ENCODE data around the gene EPS8L3. TPM values are rescaled to one million over a fixed set of nuclear protein-coding genes. Genes with fewer than 3 reads are reported as not detected.

EPS8L3 gene
- total and polyA plus RNA-seq, 8 donors = 0.21 to 0.99 (median 0.52) TPM; not detected in 2

DNA sequence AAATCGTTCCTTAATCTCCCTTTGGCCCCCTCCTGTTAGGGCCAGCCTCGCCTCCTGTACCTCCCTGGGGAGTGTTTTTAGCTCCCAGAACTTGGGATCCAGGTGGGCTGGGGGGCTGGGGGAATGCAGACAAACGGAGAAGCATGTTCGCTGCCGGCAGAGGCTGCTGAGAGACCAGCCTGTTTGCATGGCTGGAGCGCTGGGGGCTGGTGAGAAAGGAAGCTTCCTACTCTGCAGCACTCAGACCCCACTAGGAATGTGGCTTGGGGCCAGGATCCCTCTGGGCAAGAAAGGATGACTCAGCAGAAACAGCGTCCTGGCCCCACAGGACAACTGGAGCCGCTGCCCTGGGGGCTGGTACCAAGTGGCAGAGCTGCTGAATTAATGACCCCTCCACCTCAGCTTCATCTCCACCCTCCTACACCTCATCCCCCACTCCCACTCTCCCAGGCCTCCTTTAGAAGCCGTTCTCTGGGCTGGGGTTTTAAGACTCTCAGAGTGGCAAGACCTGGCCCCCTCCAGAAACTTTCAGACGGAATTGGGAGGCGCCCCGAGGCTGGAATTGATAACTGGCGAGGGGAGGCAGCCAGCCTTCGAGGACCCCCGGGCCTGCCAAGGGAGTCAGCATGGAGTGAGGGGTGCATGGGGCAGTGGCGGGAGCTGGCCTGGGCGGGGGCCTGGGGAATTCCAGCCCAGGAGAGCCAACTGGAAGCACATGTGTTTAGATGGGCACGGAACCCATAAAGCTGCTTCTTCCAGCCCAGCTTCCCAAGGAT, 28.5 kb upstream of the EPS8L3 start:
- no peaks in the 10 kb centered on the region for H3K27me3 ChIP-seq
- DNase-seq (peak in 3 of 4 donors; percentile 81 to 94 (median 87)), ATAC-seq (peak; percentile 66)
- intact Hi-C loops (cut with DNase I) = loop anchor here in 1 of 2 donors (5.0 to 10.0 kb wide), 2 partner anchors 123 to 190 kb away; partner anchors contain the start of genes AHCYL1 and CSF1
- no peaks in the 10 kb centered on the region for H3K9me3 ChIP-seq
- H3K36me3 ChIP-seq = no peaks in the 10 kb centered on the region
- no peak overlapping the region for H3K4me3 ChIP-seq
- TF ChIP-seq, protein P1, sequence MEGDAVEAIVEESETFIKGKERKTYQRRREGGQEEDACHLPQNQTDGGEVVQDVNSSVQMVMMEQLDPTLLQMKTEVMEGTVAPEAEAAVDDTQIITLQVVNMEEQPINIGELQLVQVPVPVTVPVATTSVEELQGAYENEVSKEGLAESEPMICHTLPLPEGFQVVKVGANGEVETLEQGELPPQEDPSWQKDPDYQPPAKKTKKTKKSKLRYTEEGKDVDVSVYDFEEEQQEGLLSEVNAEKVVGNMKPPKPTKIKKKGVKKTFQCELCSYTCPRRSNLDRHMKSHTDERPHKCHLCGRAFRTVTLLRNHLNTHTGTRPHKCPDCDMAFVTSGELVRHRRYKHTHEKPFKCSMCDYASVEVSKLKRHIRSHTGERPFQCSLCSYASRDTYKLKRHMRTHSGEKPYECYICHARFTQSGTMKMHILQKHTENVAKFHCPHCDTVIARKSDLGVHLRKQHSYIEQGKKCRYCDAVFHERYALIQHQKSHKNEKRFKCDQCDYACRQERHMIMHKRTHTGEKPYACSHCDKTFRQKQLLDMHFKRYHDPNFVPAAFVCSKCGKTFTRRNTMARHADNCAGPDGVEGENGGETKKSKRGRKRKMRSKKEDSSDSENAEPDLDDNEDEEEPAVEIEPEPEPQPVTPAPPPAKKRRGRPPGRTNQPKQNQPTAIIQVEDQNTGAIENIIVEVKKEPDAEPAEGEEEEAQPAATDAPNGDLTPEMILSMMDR (IDR thresholded peaks at IDR 0.05) = no peak
- H3K27ac ChIP-seq = peak overlapping the region in 1 of 2 donors; percentile 81
- peaks cover 28 to 73% of the 10 kb centered on the region in 2 donors for H3K4me1 ChIP-seq

DNA sequence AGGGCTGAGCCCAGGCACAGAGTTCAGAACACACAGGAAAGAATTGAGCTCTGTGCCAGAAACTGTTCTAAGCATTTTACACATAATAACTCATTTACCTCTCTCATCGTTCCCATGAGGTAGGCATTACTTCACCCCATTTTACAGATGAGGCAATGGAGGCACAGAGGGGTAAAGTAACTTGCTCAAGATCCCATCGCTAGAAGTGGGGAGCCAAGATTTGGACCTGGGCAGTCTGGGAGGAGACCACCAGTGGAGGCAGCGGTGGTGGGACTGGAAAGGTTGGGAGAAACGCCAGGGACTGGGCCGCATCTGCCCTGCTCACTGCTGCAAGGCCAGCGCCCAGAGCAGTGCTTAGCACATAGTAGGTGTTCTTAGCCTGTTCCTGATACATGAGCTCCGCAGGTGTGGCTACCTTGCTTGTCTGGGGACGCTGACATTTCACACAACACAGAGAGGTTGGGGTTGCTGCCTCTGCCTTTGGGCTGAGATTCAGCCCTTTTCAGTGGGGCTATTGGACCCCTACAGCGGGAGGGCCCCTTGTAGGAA, 27.8 kb upstream of the EPS8L3 start:
- Histone ChIP-seq H3K27ac (peak overlapping the region in 1 of 2 donors; percentile 81), H3K4me1 (peaks cover 28 to 73% of the 10 kb centered on the region in 2 donors), H3K27me3 (no peaks in the 10 kb centered on the region), H3K4me3 (no peak overlapping the region), H3K9me3 (no peaks in the 10 kb centered on the region), H3K36me3 (no peaks in the 10 kb centered on the region)
- TF ChIP-seq, protein P1 (IDR thresholded peaks at IDR 0.05) = no peak
- no peak for DNase-seq
- no peak for ATAC-seq
- intact Hi-C loops (cut with DNase I) = loop anchor here in 1 of 2 donors (5.0 to 10.0 kb wide), 2 partner anchors 123 to 191 kb away; partner anchors contain the start of genes AHCYL1 and CSF1

DNA sequence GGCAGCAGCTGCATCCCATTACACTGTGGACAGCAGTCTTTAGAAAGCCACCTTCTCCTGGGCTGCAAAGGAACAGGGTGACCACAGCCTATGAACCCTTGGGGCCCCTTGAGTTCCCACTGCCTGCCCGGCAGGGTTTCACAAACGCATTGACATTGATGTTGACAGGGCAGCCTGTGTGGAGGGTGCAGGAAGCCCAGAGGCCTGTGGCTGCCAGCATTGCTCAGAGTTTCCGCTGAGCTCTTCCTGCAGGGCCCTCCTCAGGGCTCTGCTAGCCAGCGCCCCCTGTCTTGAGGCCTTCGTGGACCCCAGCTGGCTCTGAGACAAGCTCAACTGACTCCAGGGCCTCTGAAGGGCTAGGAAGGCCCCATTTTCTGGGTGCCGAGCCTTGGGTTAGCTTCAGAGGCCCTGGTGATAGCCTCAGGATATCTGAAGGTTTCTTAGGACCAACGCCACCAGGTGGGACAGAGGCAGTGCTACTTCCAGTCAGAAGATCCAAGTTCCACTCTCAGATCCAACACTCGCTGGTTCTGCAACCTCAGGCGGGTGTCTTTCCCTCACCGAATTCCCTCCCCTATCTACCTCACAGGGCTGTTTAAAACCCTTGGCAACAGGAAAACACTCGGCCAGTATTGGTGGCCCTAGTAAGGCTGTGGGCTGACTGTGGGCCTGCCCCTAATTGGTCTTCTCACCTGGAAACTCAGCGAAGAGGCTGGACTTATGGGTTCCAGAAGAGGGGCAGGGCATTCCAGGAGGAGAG, 27.2 kb upstream of the EPS8L3 start:
- no peaks in the 10 kb centered on the region for H3K36me3 ChIP-seq
- H3K9me3 ChIP-seq = no peaks in the 10 kb centered on the region
- intact Hi-C loops (cut with DNase I) = loop anchor here in 1 of 2 donors (5.0 to 10.0 kb wide), 2 partner anchors 124 to 191 kb away; partner anchors contain the start of genes AHCYL1 and CSF1
- TF ChIP-seq, protein P1 (IDR thresholded peaks at IDR 0.05) = peak; percentile 23 to 45
- peak overlapping the region; percentile 30 to 81 for H3K27ac ChIP-seq
- peak in 3 of 4 donors; percentile 54 to 88 (median 77) for DNase-seq
- no peaks in the 10 kb centered on the region for H3K27me3 ChIP-seq
- peak; percentile 46 for ATAC-seq
- peaks cover 28 to 79% of the 10 kb centered on the region in 2 donors for H3K4me1 ChIP-seq
- H3K4me3 ChIP-seq = no peak overlapping the region

DNA sequence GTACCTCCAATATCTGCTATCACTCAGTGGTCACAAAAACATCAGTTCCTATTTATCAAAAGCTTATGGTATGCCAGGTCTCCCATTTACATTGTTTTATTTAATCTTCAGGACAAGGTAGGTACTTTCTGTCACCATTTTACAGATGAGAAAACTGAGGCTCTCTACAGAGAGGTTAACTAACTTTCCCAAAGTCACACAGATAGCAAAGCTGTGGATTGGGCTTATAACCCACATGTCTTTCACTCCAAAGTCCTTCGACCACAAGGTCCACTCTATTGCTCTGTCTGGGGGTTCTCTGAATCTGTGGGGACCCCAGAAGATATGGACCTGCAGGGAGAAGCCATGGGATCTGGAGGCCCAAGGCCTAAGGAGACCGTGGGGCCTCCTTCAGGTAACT, 26.6 kb upstream of the EPS8L3 start:
- peaks cover 28 to 81% of the 10 kb centered on the region in 2 donors for H3K4me1 ChIP-seq
- peak overlapping the region; percentile 30 to 81 for H3K27ac ChIP-seq
- no peaks in the 10 kb centered on the region for H3K9me3 ChIP-seq

More for the DNA sequence above, 26.6 kb upstream of the EPS8L3 start:
- intact Hi-C loops (cut with DNase I) = loop anchor here in 1 of 2 donors (5.0 to 10.0 kb wide), 2 partner anchors 124 to 192 kb away; partner anchors contain the start of genes AHCYL1 and CSF1
- TF ChIP-seq, protein P1 (IDR thresholded peaks at IDR 0.05) = no peak
- no peak for ATAC-seq
- DNase-seq = no peak
- Histone ChIP-seq H3K4me3 (no peak overlapping the region), H3K36me3 (no peaks in the 10 kb centered on the region), H3K27me3 (no peaks in the 10 kb centered on the region)
